Measurements from ENCODE around the gene NEURL1.

DNA sequence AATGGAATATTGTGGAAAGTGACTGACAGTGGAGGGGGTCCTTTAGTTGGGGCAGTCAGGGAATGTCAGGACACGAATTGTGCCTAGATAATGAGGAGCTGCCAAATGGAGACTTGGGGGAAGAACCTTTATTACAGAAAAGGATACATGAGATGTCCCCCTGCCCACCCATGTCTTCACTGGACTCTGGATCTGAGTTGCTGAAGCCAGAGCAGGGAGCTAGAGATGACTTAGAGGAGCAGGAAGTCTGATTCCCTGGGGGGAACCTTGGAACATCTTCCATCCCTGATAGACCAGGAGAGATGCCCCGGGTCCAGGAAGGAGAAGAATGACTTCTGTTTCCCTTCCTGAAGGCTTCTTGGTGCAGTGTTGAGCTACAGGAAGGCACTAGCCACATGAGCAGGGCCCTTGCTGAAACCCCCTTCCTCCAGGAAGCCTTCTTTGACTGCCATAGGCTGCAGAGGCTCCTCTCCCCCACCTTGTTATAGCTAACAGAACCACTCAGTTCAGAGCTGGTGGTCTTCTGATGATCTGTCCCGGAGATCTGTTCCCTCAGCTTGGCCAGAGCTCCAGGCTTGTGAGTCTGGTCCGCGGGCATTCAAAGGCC lies 747 bp upstream of the NEURL1 start:
- no peak for TF ChIP-seq POLR2A (IDR thresholded peaks at IDR 0.05; ENCODE audit: extremely low read depth, insufficient read length)
- TF ChIP-seq, protein P1, sequence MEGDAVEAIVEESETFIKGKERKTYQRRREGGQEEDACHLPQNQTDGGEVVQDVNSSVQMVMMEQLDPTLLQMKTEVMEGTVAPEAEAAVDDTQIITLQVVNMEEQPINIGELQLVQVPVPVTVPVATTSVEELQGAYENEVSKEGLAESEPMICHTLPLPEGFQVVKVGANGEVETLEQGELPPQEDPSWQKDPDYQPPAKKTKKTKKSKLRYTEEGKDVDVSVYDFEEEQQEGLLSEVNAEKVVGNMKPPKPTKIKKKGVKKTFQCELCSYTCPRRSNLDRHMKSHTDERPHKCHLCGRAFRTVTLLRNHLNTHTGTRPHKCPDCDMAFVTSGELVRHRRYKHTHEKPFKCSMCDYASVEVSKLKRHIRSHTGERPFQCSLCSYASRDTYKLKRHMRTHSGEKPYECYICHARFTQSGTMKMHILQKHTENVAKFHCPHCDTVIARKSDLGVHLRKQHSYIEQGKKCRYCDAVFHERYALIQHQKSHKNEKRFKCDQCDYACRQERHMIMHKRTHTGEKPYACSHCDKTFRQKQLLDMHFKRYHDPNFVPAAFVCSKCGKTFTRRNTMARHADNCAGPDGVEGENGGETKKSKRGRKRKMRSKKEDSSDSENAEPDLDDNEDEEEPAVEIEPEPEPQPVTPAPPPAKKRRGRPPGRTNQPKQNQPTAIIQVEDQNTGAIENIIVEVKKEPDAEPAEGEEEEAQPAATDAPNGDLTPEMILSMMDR (IDR thresholded peaks at IDR 0.05; ENCODE audit: low read depth, low read length), result no peak

All from NB4 (cell line).